RPMI8226 (cell line): ENCODE data around the gene DMAC1.

ENCODE experiments used
- DNase-seq: peaks from one replicate; pipeline ENCODE4 v3.0.0-alpha.2; 2015

DMAC1 gene

GRCh38 chr9:7799234-7799943, at the start of gene DMAC1:
Gene DMAC1, minus strand, starts transcription at chr9:7799778. Its CDS starts 44 bp downstream, at chr9:7799734.
- DNase-seq: peak; percentile 85

- DNase-seq: no peak
Measured at GRCh38 chr9:7849362-7849761, 49.8 kb upstream of the DMAC1 start.

GRCh38 chr9:7848498-7848897, 48.9 kb upstream of the DMAC1 start:
- no peak for DNase-seq

GRCh38 chr9:7844242-7844641, 44.7 kb upstream of the DMAC1 start:
- no peak for DNase-seq

GRCh38 chr9:7841831-7842230, 42.3 kb upstream of the DMAC1 start:
- DNase-seq: no peak

GRCh38 chr9:7834531-7834930, 35.0 kb upstream of the DMAC1 start:
- DNase-seq: no peak

GRCh38 chr9:7828334-7828733, 28.8 kb upstream of the DMAC1 start:
- peak; percentile 4 for DNase-seq

- DNase-seq: no peak
Measured at GRCh38 chr9:7827792-7828191, 28.2 kb upstream of the DMAC1 start.

GRCh38 chr9:7827056-7827455, 27.5 kb upstream of the DMAC1 start:
- DNase-seq: no peak

GRCh38 chr9:7823651-7824050, 24.1 kb upstream of the DMAC1 start:
- DNase-seq: no peak

- DNase-seq: no peak
Measured at GRCh38 chr9:7819984-7820383, 20.4 kb upstream of the DMAC1 start.

- DNase-seq: no peak
Measured at GRCh38 chr9:7816021-7816420, 16.4 kb upstream of the DMAC1 start.

GRCh38 chr9:7813030-7813429, 13.5 kb upstream of the DMAC1 start:
- no peak for DNase-seq

- no peak for DNase-seq
Measured at GRCh38 chr9:7811677-7812076, 12.1 kb upstream of the DMAC1 start.

- no peak for DNase-seq
Measured at GRCh38 chr9:7802666-7803065, 3.1 kb upstream of the DMAC1 start.

- no peak for DNase-seq
Measured at GRCh38 chr9:7799944-7800285, 337 bp upstream of the DMAC1 start.

GRCh38 chr9:7794196-7794595, 5.4 kb downstream of the DMAC1 start:
- DNase-seq: no peak

- no peak for DNase-seq
Measured at GRCh38 chr9:7791394-7791793, 8.2 kb downstream of the DMAC1 start.

- no peak for DNase-seq
Measured at GRCh38 chr9:7790819-7791182, 8.8 kb downstream of the DMAC1 start.

GRCh38 chr9:7790022-7790818, 9.4 kb downstream of the DMAC1 start:
- DNase-seq: no peak

- DNase-seq: no peak
Measured at GRCh38 chr9:7788772-7789171, 10.8 kb downstream of the DMAC1 start.

- no peak for DNase-seq
Measured at GRCh38 chr9:7785813-7786212, 13.8 kb downstream of the DMAC1 start.

GRCh38 chr9:7784472-7784871, 15.1 kb downstream of the DMAC1 start:
- DNase-seq: no peak

- DNase-seq: no peak
Measured at GRCh38 chr9:7783635-7784063, 15.9 kb downstream of the DMAC1 start.
